GM21619 (cell line): ENCODE measurements around the gene PRKCE.
"Not testable (repeated sequence)": the region's sequence is repeated elsewhere in the genome, so short reads cannot be mapped to it uniquely, and the experiment has no call there.

Source experiments
- ATAC-seq: cut with Tn5 transposase; IDR thresholded peaks from one replicate; pipeline ENCODE4 v1.9.1; 2021; ENCODE audit not compliant: unreplicated experiment

Gene PRKCE

GRCh38 chr2:45904267-45904945 is 252.9 kb downstream of the PRKCE start:
- peak; percentile 70 for ATAC-seq

- ATAC-seq = no peak
Observed at GRCh38 chr2:45904946-45905631, 253.6 kb downstream of the PRKCE start.

- no peak for ATAC-seq
Observed at GRCh38 chr2:45905632-45905958, 254.1 kb downstream of the PRKCE start.

- no peak for ATAC-seq
Observed at GRCh38 chr2:45907592-45907991, 256.1 kb downstream of the PRKCE start.

- ATAC-seq = no peak
Observed at GRCh38 chr2:45908316-45909170, 257.1 kb downstream of the PRKCE start.

GRCh38 chr2:45909171-45909565 is 257.7 kb downstream of the PRKCE start:
- no peak for ATAC-seq

- peak; percentile 72 for ATAC-seq
Observed at GRCh38 chr2:45909677-45910191, 258.3 kb downstream of the PRKCE start.

GRCh38 chr2:45910473-45911060 is 259.1 kb downstream of the PRKCE start:
- no peak for ATAC-seq

GRCh38 chr2:45911538-45911937 is 260.1 kb downstream of the PRKCE start:
- ATAC-seq = no peak

GRCh38 chr2:45912109-45912508 is 260.6 kb downstream of the PRKCE start:
- ATAC-seq = no peak

- ATAC-seq = no peak
Observed at GRCh38 chr2:45913539-45913938, 262.1 kb downstream of the PRKCE start.

GRCh38 chr2:45915523-45915922 is 264.0 kb downstream of the PRKCE start:
- no peak for ATAC-seq

- not testable (repeated sequence) for ATAC-seq
Observed at GRCh38 chr2:45917561-45918176, 266.2 kb downstream of the PRKCE start.

- ATAC-seq = no peak
Observed at GRCh38 chr2:45918463-45919159, 267.1 kb downstream of the PRKCE start.

- ATAC-seq = peak; percentile 39
Observed at GRCh38 chr2:45919160-45919650, 267.7 kb downstream of the PRKCE start.

GRCh38 chr2:45919711-45920111 is 268.2 kb downstream of the PRKCE start:
- peak; percentile 58 for ATAC-seq

- no peak for ATAC-seq
Observed at GRCh38 chr2:45921921-45922320, 270.4 kb downstream of the PRKCE start.

- no peak for ATAC-seq
Observed at GRCh38 chr2:45922577-45922988, 271.1 kb downstream of the PRKCE start.

- ATAC-seq = no peak
Observed at GRCh38 chr2:45923701-45924100, 272.2 kb downstream of the PRKCE start.

GRCh38 chr2:45925026-45925425 is 273.6 kb downstream of the PRKCE start:
- no peak for ATAC-seq
